ENCODE results near the gene ABCG4. TPM values are rescaled to one million over a fixed set of nuclear protein-coding genes. Genes with fewer than 3 reads are reported as not detected.

The ABCG4 gene
- total and polyA plus RNA-seq, 2 experiments from 2014 or later = 2.4 to 3.2 TPM

GRCh38 chr11:119118227-119118626 lies 30.6 kb upstream of the ABCG4 start:
- Histone ChIP-seq H3K4me1 (ENCODE audit: low read depth) (peaks cover 10% of the 10 kb centered on the region), H3K9me3 (ENCODE audit: low read depth) (no peaks in the 10 kb centered on the region), H3K27ac (no peak overlapping the region), H3K4me3 (no peak overlapping the region), H3K36me3 (peaks cover 3% of the 10 kb centered on the region), H3K27me3 (no peaks in the 10 kb centered on the region)
- no peak for DNase-seq (ENCODE audit: low read depth in 1 of 2, low spot score in 1 of 2)
- TF ChIP-seq CTCF (IDR thresholded peaks at IDR 0.05; ENCODE audit: low read depth, low read length) = no peak

- no peak overlapping the region for H3K4me3 ChIP-seq
- H3K27ac ChIP-seq = no peak overlapping the region
- no peak for TF ChIP-seq CTCF (IDR thresholded peaks at IDR 0.05; ENCODE audit: low read depth, low read length)
- H3K4me1 ChIP-seq (ENCODE audit: low read depth) = peaks cover 10% of the 10 kb centered on the region
- no peaks in the 10 kb centered on the region for H3K27me3 ChIP-seq
- H3K9me3 ChIP-seq (ENCODE audit: low read depth) = no peaks in the 10 kb centered on the region
- H3K36me3 ChIP-seq = peaks cover 5% of the 10 kb centered on the region
- no peak for DNase-seq (ENCODE audit: low read depth in 1 of 2, low spot score in 1 of 2)
Observed at GRCh38 chr11:119118946-119119345, 29.9 kb upstream of the ABCG4 start.

- Histone ChIP-seq H3K9me3 (ENCODE audit: low read depth) (no peaks in the 10 kb centered on the region), H3K4me1 (ENCODE audit: low read depth) (peaks cover 10% of the 10 kb centered on the region), H3K4me3 (peak overlapping the region; percentile 23), H3K27me3 (no peaks in the 10 kb centered on the region), H3K27ac (peak overlapping the region; percentile 29), H3K36me3 (peaks cover 2% of the 10 kb centered on the region)
- TF ChIP-seq CTCF (IDR thresholded peaks at IDR 0.05; ENCODE audit: low read depth, low read length) = no peak
- peak; percentile 13 to 54 for DNase-seq (ENCODE audit: low read depth in 1 of 2, low spot score in 1 of 2)
Observed at GRCh38 chr11:119120639-119121007, 28.2 kb upstream of the ABCG4 start.

GRCh38 chr11:119121008-119121810 lies 27.6 kb upstream of the ABCG4 start, which contains the start of gene HINFP:
Gene HINFP (plus strand): TSS chr11:119121580. CDS start chr11:119126945, 5,365 bp downstream.
- Histone ChIP-seq H3K36me3 (peaks cover 2% of the 10 kb centered on the region), H3K27ac (peak within 1 kb of the TSS; percentile 76), H3K4me1 (ENCODE audit: low read depth) (peaks cover 10% of the 10 kb centered on the region), H3K9me3 (ENCODE audit: low read depth) (no peaks in the 10 kb centered on the region), H3K4me3 (peak within 1 kb of the TSS; percentile 69), H3K27me3 (no peaks in the 10 kb centered on the region)
- no peak for TF ChIP-seq CTCF (IDR thresholded peaks at IDR 0.05; ENCODE audit: low read depth, low read length)
- DNase-seq (ENCODE audit: low read depth in 1 of 2, low spot score in 1 of 2) = peak; percentile 99

- peaks cover 2% of the 10 kb centered on the region for H3K36me3 ChIP-seq
- no peaks in the 10 kb centered on the region for H3K9me3 ChIP-seq (ENCODE audit: low read depth)
- DNase-seq (ENCODE audit: low read depth in 1 of 2, low spot score in 1 of 2) = no peak
- H3K4me1 ChIP-seq (ENCODE audit: low read depth) = peaks cover 10% of the 10 kb centered on the region
- peak overlapping the region; percentile 69 for H3K4me3 ChIP-seq
- no peak for TF ChIP-seq CTCF (IDR thresholded peaks at IDR 0.05; ENCODE audit: low read depth, low read length)
- peak overlapping the region; percentile 76 for H3K27ac ChIP-seq
- H3K27me3 ChIP-seq = no peaks in the 10 kb centered on the region
Observed at GRCh38 chr11:119121811-119122124, 27.1 kb upstream of the ABCG4 start.
